UCSD-AML1 (cell line): ENCODE data around the gene ZDHHC11.
"Not testable (repeated sequence)": the region's sequence is repeated elsewhere in the genome, so short reads cannot be mapped to it uniquely, and the experiment has no call there.

Experiments used
- DNase-seq: peaks from one replicate; lab custom pipeline; 2025; ENCODE audit not compliant: unreplicated experiment; lab: John Stamatoyannopoulos, UW

The ZDHHC11 gene

GRCh38 chr5:880816-881550, 30.2 kb upstream of the ZDHHC11 start:
- no peak for DNase-seq

- not testable (repeated sequence) for DNase-seq
Observed at GRCh38 chr5:878677-879076, 27.9 kb upstream of the ZDHHC11 start.

- DNase-seq, result no peak
Observed at GRCh38 chr5:878125-878524, 27.3 kb upstream of the ZDHHC11 start.

- DNase-seq, result no peak
Observed at GRCh38 chr5:876398-877365, 25.9 kb upstream of the ZDHHC11 start.

GRCh38 chr5:875931-876330, 25.1 kb upstream of the ZDHHC11 start:
- DNase-seq, result no peak

GRCh38 chr5:873328-873727, 22.5 kb upstream of the ZDHHC11 start:
- no peak for DNase-seq

GRCh38 chr5:872301-872700, 21.5 kb upstream of the ZDHHC11 start:
- DNase-seq, result no peak

GRCh38 chr5:871596-872298, 21.0 kb upstream of the ZDHHC11 start:
- DNase-seq, result no peak

- no peak for DNase-seq
Observed at GRCh38 chr5:870956-871355, 20.2 kb upstream of the ZDHHC11 start.

- DNase-seq, result no peak
Observed at GRCh38 chr5:868428-869135, 17.8 kb upstream of the ZDHHC11 start.

- no peak for DNase-seq
Observed at GRCh38 chr5:867300-867870, 16.6 kb upstream of the ZDHHC11 start.

- no peak for DNase-seq
Observed at GRCh38 chr5:865771-866170, 15.0 kb upstream of the ZDHHC11 start.

GRCh38 chr5:865168-865521, 14.4 kb upstream of the ZDHHC11 start:
- DNase-seq, result no peak

GRCh38 chr5:864492-865167, 13.8 kb upstream of the ZDHHC11 start:
- no peak for DNase-seq

- DNase-seq, result no peak
Observed at GRCh38 chr5:863244-863805, 12.5 kb upstream of the ZDHHC11 start.

- DNase-seq, result no peak
Observed at GRCh38 chr5:862367-863243, 11.8 kb upstream of the ZDHHC11 start.

- DNase-seq, result no peak
Observed at GRCh38 chr5:861442-862366, 10.9 kb upstream of the ZDHHC11 start.
